ENCODE results near the gene STK10.

The STK10 gene

DNA sequence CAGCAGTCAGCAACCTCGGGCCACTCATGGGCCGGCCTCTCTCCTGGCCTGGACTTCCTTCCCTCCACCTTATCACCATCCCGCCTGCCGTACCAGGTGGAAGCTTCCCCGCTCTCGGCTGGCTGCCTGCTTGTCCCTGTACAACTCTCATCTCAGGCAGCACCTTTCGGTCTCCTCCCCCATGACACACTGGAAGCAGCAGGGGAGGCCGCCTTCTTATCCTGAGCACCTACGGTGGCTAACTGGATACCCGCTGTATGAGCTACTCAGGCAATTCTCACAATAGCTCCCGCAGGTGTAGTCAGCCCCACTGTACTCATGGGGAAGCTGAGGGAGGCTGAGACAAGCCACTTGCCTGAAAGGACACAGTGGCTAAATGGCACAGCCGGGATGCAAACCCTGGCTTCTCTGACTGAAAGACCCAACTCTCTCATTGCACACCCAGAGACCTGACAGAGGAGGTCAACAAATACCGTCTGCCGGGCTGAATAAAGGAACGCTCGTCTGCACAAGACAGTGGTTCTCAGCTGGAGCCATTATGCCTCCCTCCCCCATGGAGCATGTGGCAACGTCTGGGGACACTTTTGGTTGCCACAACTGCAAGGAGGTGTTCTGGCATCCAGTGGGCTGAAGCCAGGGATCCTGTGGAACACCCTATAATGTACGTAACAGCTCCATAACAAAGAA is 9.6 kb downstream of the STK10 start:
- H3K4me3 ChIP-seq (ENCODE audit: insufficient read depth, low read depth, low read length) = no peak overlapping the region
- H3K27ac ChIP-seq (ENCODE audit: insufficient read depth, low read depth, low read length, poor library complexity, severe bottlenecking) = no peak overlapping the region
- H3K4me1 ChIP-seq (ENCODE audit: control insufficient read depth, insufficient read depth, low read length) = no peaks in the 10 kb centered on the region
- no peaks in the 10 kb centered on the region for H3K27me3 ChIP-seq (ENCODE audit: control insufficient read depth, insufficient read depth, low read length, poor library complexity, severe bottlenecking)
- WGBS, 2 experiments = 59 to 61% methylated on average over 18 of the region's 18 CpGs
- no peaks in the 10 kb centered on the region for H3K9me3 ChIP-seq (ENCODE audit: control insufficient read depth, low read length)
- H3K36me3 ChIP-seq (ENCODE audit: control insufficient read depth, insufficient read depth, low read length) = no peaks in the 10 kb centered on the region

DNA sequence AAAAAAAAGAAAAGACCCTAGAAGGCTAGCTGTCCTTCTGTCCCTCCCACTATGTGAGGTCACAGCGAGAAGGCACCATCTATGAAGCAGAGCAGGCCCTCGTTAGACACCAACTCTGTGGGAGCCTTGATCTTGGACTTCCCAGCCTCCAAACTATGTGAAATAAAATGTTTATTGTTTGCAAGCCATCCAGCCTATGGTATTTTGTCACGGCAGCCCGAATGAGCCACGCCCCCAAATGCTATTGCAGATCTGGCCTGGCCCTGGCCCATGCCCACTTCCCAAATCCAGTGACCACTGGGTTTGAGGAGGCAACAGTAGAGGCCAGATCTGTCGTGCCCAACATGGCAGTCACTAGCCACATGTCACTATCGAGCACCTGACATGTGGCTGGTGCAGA is 10.8 kb downstream of the STK10 start:
- Histone ChIP-seq H3K27me3 (ENCODE audit: control insufficient read depth, insufficient read depth, low read length, poor library complexity, severe bottlenecking) (no peaks in the 10 kb centered on the region), H3K9me3 (ENCODE audit: control insufficient read depth, low read length) (no peaks in the 10 kb centered on the region), H3K4me3 (ENCODE audit: insufficient read depth, low read depth, low read length) (no peak overlapping the region), H3K4me1 (ENCODE audit: control insufficient read depth, insufficient read depth, low read length) (no peaks in the 10 kb centered on the region), H3K27ac (ENCODE audit: insufficient read depth, low read depth, low read length, poor library complexity, severe bottlenecking) (no peak overlapping the region), H3K36me3 (ENCODE audit: control insufficient read depth, insufficient read depth, low read length) (no peaks in the 10 kb centered on the region)
- WGBS, 2 experiments = 90 to 95% methylated on average over 7 of the region's 7 CpGs

DNA sequence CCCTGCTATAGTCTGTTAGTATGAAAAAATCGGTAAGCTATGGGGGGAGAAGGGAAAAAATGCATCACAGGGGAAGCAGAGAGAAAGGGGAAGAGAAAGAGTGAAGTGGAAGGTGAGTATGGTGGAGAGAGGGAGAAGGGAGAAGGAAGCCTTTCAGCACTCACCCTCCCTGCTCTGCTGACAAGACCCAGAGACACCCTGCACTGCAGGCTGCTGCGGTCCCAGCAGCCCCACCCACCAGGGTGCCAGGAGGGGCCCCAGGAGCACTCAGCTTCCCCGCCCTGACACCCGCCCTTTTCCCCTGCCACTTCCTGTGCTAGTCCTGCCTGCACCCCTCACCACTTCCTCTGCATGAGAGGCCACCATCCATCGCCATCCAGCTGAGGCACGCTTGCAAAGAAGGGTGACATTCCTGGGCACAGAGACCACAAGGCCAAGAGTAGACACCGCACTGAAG is 12.7 kb downstream of the STK10 start:
- no peak overlapping the region for H3K4me3 ChIP-seq (ENCODE audit: insufficient read depth, low read depth, low read length)
- no peaks in the 10 kb centered on the region for H3K36me3 ChIP-seq (ENCODE audit: control insufficient read depth, insufficient read depth, low read length)
- H3K9me3 ChIP-seq (ENCODE audit: control insufficient read depth, low read length) = no peaks in the 10 kb centered on the region
- 84 to 85% methylated on average over 7 of the region's 7 CpGs for WGBS, 2 experiments
- H3K27ac ChIP-seq (ENCODE audit: insufficient read depth, low read depth, low read length, poor library complexity, severe bottlenecking) = no peak overlapping the region
- no peaks in the 10 kb centered on the region for H3K27me3 ChIP-seq (ENCODE audit: control insufficient read depth, insufficient read depth, low read length, poor library complexity, severe bottlenecking)
- no peaks in the 10 kb centered on the region for H3K4me1 ChIP-seq (ENCODE audit: control insufficient read depth, insufficient read depth, low read length)

DNA sequence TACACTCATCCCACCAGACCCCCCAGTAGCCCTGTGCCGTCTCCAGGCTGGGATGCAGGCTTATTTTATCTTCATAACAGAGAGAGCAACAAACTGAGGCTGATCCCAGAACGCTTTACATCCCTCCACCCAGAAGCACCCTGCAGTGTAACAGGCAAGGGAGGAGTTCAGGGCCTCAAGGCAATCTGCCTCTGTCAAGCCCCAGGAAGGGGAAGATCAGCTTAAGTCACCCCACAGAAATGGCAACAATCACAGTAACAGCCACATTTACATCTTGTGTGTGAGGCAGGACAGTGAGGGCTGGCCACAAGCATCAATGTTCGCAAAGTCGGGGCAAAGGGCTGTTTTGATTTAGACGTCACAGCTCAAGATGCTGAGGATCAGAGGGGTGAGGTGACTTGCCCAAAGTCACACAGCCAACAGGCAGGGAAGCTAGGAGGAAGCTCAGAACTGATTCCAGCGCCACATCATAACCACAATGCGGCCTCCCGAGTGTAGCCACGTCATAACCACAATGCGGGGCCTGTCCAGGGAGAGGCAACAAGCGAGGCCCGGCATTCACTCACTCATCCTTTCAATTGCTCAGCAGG is 14.4 kb downstream of the STK10 start:
- Histone ChIP-seq H3K27ac (ENCODE audit: insufficient read depth, low read depth, low read length, poor library complexity, severe bottlenecking) (no peak overlapping the region), H3K4me3 (ENCODE audit: insufficient read depth, low read depth, low read length) (no peak overlapping the region), H3K9me3 (ENCODE audit: control insufficient read depth, low read length) (no peaks in the 10 kb centered on the region), H3K4me1 (ENCODE audit: control insufficient read depth, insufficient read depth, low read length) (no peaks in the 10 kb centered on the region), H3K27me3 (ENCODE audit: control insufficient read depth, insufficient read depth, low read length, poor library complexity, severe bottlenecking) (no peaks in the 10 kb centered on the region), H3K36me3 (ENCODE audit: control insufficient read depth, insufficient read depth, low read length) (no peaks in the 10 kb centered on the region)
- WGBS, 2 experiments = 85 to 90% methylated on average over 12 of the region's 12 CpGs

DNA sequence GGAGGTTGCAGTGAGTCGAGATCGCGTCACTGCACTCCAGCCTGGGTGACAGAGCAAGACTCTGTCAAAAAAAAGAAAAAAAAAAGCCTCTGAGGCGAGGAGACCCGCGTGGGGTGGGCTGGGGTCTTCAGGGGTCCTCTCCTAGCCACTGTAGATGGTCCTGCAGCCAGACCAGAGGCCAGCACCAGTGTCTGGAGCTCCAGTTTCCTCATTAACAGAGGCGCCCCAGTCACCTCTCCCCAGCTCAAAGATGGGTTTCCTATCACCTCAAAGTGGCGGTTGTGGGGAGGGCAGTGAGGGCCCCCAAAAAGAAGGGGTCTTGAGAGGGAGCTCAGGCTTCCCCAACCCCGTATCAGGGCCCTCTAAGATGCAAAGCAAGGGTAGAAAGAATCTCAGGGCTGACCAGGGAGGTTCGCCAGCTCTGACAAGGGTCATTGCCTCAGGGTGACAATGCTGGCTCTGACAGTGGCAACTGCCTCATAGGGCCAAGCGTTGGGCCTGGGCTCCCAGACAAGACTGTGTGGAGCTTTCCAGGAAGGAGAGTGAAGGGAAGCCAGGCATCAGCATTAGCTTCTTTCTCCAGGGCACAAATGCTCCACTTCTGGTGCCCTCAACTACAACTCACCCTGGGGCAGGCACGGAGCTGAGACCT is 15.0 kb downstream of the STK10 start:
- WGBS, 2 experiments = 81 to 83% methylated on average over 12 of the region's 12 CpGs
- Histone ChIP-seq H3K9me3 (ENCODE audit: control insufficient read depth, low read length) (no peaks in the 10 kb centered on the region), H3K4me1 (ENCODE audit: control insufficient read depth, insufficient read depth, low read length) (peaks cover 4% of the 10 kb centered on the region), H3K27me3 (ENCODE audit: control insufficient read depth, insufficient read depth, low read length, poor library complexity, severe bottlenecking) (no peaks in the 10 kb centered on the region), H3K36me3 (ENCODE audit: control insufficient read depth, insufficient read depth, low read length) (no peaks in the 10 kb centered on the region), H3K27ac (ENCODE audit: insufficient read depth, low read depth, low read length, poor library complexity, severe bottlenecking) (no peak overlapping the region), H3K4me3 (ENCODE audit: insufficient read depth, low read depth, low read length) (no peak overlapping the region)

DNA sequence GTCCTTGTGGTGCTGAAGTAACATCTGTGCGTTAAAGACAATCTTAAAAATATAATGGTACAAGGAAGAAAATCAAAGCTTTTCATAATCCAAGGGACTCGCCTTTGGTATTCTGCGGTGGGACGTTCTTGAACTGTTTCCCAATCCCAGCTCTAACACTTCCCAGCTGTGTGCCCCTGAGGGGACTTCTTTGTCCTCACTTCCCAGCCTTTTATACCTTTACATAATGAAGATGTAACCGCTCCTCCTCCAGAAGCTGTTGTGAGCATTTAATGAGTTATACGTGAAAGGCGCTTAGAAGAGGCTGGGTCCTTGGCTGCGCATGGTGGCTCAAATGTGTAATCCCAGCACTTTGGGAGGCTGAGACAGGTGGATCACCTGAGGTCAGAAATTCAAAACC is 16.9 kb downstream of the STK10 start:
- H3K36me3 ChIP-seq (ENCODE audit: control insufficient read depth, insufficient read depth, low read length) = no peaks in the 10 kb centered on the region
- H3K4me3 ChIP-seq (ENCODE audit: insufficient read depth, low read depth, low read length) = no peak overlapping the region
- no peaks in the 10 kb centered on the region for H3K27me3 ChIP-seq (ENCODE audit: control insufficient read depth, insufficient read depth, low read length, poor library complexity, severe bottlenecking)
- no peak overlapping the region for H3K27ac ChIP-seq (ENCODE audit: insufficient read depth, low read depth, low read length, poor library complexity, severe bottlenecking)
- H3K9me3 ChIP-seq (ENCODE audit: control insufficient read depth, low read length) = no peaks in the 10 kb centered on the region
- 55 to 58% methylated on average over 8 of the region's 8 CpGs for WGBS, 2 experiments
- peaks cover 7% of the 10 kb centered on the region for H3K4me1 ChIP-seq (ENCODE audit: control insufficient read depth, insufficient read depth, low read length)

DNA sequence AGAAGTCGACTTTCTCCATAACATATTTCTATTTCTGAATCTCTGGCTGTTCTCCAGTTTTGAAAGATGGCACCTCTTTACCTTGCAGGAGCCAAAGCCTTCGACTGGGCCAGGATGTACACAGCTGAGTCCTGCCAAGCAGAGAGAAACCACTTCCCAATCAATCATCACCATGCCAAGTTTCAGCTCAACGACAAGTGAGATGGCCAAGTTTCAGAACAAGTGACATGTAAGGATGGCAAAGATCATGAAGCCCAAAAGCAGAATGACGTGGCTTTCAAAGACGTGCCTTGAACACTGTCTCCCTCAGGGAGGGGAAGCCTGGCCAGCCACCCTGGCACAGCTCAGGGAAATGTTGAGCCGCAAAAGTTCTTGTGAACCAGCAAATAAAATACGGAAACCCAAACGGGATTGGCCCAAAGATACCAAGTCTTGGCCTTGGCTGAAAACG is 17.7 kb downstream of the STK10 start:
- H3K4me3 ChIP-seq (ENCODE audit: insufficient read depth, low read depth, low read length) = no peak overlapping the region
- WGBS, 2 experiments = 86 to 90% methylated on average over 9 of the region's 9 CpGs
- H3K4me1 ChIP-seq (ENCODE audit: control insufficient read depth, insufficient read depth, low read length) = peaks cover 7% of the 10 kb centered on the region
- H3K9me3 ChIP-seq (ENCODE audit: control insufficient read depth, low read length) = no peaks in the 10 kb centered on the region
- H3K36me3 ChIP-seq (ENCODE audit: control insufficient read depth, insufficient read depth, low read length) = no peaks in the 10 kb centered on the region
- H3K27ac ChIP-seq (ENCODE audit: insufficient read depth, low read depth, low read length, poor library complexity, severe bottlenecking) = no peak overlapping the region
- H3K27me3 ChIP-seq (ENCODE audit: control insufficient read depth, insufficient read depth, low read length, poor library complexity, severe bottlenecking) = no peaks in the 10 kb centered on the region

DNA sequence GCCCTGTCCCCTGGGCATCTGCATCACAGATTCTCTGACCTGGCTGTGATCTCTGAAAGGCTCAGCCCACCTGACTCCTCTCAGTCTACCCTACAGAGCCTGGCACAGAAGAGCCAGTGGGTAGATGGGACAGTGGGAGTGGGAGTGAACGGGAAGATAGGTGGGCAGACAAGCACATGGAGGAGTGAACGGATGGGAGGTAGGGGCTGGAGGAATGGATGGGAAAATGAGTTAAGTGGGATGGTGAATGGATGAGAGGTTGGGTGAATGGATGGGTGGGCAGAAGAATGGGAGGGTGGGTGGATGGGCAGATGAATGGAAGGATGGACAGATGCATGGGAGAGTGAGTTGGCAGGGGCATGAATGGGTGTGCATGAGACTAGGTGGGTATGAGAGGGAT is 18.8 kb downstream of the STK10 start:
- WGBS, 2 experiments = 71 to 73% methylated on average over 2 of the region's 2 CpGs

DNA sequence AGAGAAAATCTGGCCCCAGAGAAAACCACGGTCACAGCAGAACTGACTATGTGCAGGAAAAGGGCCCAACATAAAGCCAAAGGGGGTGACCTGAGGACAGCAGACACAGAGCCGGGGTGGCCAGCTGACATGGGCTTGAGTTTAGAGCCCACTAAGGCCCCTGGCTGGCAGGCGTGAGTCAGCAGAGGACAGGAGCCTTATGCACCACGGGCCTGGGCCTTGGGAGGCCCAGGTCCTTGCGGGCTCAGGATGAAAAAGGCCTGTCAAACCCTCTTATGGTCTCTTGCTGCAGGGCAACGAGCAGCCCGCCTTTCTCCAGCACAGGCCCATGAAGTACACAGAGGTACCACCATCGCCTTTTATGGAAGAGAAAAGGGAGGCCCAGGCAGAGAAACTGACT is 19.7 kb downstream of the STK10 start:
- Histone ChIP-seq H3K4me3 (ENCODE audit: insufficient read depth, low read depth, low read length) (no peak overlapping the region), H3K27ac (ENCODE audit: insufficient read depth, low read depth, low read length, poor library complexity, severe bottlenecking) (no peak overlapping the region), H3K36me3 (ENCODE audit: control insufficient read depth, insufficient read depth, low read length) (no peaks in the 10 kb centered on the region), H3K27me3 (ENCODE audit: control insufficient read depth, insufficient read depth, low read length, poor library complexity, severe bottlenecking) (no peaks in the 10 kb centered on the region), H3K4me1 (ENCODE audit: control insufficient read depth, insufficient read depth, low read length) (peaks cover 7% of the 10 kb centered on the region), H3K9me3 (ENCODE audit: control insufficient read depth, low read length) (no peaks in the 10 kb centered on the region)
- WGBS, 2 experiments = 82 to 85% methylated on average over 8 of the region's 8 CpGs

More for the DNA sequence above, 18.8 kb downstream of the STK10 start:
- Histone ChIP-seq H3K36me3 (ENCODE audit: control insufficient read depth, insufficient read depth, low read length) (no peaks in the 10 kb centered on the region), H3K27ac (ENCODE audit: insufficient read depth, low read depth, low read length, poor library complexity, severe bottlenecking) (no peak overlapping the region), H3K9me3 (ENCODE audit: control insufficient read depth, low read length) (no peaks in the 10 kb centered on the region), H3K4me1 (ENCODE audit: control insufficient read depth, insufficient read depth, low read length) (peaks cover 7% of the 10 kb centered on the region), H3K27me3 (ENCODE audit: control insufficient read depth, insufficient read depth, low read length, poor library complexity, severe bottlenecking) (no peaks in the 10 kb centered on the region), H3K4me3 (ENCODE audit: insufficient read depth, low read depth, low read length) (no peak overlapping the region)

DNA sequence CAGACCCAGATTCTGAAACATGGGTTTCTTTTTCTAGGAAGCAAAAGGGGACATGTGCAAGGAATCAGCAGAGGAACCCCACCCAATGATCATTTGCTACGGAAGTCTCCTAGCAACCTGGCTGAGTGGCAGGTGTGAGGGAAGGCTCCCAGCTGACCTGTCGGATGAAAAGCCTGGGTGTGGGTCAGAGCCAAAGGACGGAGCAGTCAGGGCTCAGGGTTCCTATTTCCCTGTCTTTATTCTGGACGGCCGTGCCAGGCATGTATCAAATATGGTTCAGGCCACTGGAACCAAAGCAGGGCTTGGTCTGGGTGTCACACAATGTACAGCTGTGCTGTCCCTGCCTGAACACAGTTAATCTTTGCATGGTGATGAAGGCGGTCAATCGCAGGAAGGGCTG is 20.1 kb downstream of the STK10 start:
- Histone ChIP-seq H3K9me3 (ENCODE audit: control insufficient read depth, low read length) (no peaks in the 10 kb centered on the region), H3K36me3 (ENCODE audit: control insufficient read depth, insufficient read depth, low read length) (no peaks in the 10 kb centered on the region), H3K4me3 (ENCODE audit: insufficient read depth, low read depth, low read length) (no peak overlapping the region), H3K27ac (ENCODE audit: insufficient read depth, low read depth, low read length, poor library complexity, severe bottlenecking) (no peak overlapping the region), H3K4me1 (ENCODE audit: control insufficient read depth, insufficient read depth, low read length) (peaks cover 7% of the 10 kb centered on the region), H3K27me3 (ENCODE audit: control insufficient read depth, insufficient read depth, low read length, poor library complexity, severe bottlenecking) (no peaks in the 10 kb centered on the region)
- WGBS, 2 experiments = 76 to 79% methylated on average over 7 of the region's 7 CpGs

Measured in ectodermal cell (in vitro differentiated cells).